Measurements from ENCODE around the gene TXNDC12. TPM values are rescaled to one million over a fixed set of nuclear protein-coding genes. Genes with fewer than 3 reads are reported as not detected.
A peak's percentile ranks its signal among the peaks of the same experiment; 100 is the strongest.

The TXNDC12 gene
- total RNA-seq, 3 donors from 2014 or later (not counting 1 experiment from before 2014, with no cell fraction given) = 35.0 to 39.4 (median 38.7) TPM

DNA sequence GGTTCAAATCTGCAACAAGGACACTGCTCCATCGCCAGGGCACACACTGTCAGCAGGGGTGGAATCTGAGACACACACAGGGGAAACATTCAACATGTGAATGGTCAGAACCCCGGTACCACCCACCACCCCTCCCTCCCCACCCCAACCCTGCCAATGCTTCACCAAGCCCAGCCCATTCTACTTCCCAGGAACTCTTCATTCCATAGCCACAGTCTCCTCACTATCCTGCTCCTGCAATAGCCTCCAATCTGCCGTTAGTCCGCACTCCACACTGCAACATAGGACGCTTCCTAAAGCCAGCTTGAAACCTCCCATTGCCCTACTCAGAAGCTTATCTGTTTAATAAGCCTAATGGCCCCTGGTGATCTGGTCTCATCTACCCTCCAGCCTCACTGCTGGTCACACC is 57.0 kb downstream of the TXNDC12 start:
- H3K36me3 ChIP-seq (ENCODE audit: control insufficient read depth, insufficient read depth, low read length) = no peaks in the 10 kb centered on the region
- ATAC-seq (no peak), DNase-seq (no peak)
- no peaks in the 10 kb centered on the region for H3K36me3 Mint-ChIP-seq
- H3K27me3 Mint-ChIP-seq (ENCODE audit: low read depth in 2 of 2) = peaks cover 17 to 26% of the 10 kb centered on the region in 2 donors
- H3K9me3 Mint-ChIP-seq = no peaks in the 10 kb centered on the region
- H3K27ac Mint-ChIP-seq = no peak overlapping the region
- H3K9me3 ChIP-seq (ENCODE audit: control insufficient read depth, insufficient read depth, low read length) = no peaks in the 10 kb centered on the region
- no peaks in the 10 kb centered on the region for H3K4me1 Mint-ChIP-seq
- TF ChIP-seq, protein P1, sequence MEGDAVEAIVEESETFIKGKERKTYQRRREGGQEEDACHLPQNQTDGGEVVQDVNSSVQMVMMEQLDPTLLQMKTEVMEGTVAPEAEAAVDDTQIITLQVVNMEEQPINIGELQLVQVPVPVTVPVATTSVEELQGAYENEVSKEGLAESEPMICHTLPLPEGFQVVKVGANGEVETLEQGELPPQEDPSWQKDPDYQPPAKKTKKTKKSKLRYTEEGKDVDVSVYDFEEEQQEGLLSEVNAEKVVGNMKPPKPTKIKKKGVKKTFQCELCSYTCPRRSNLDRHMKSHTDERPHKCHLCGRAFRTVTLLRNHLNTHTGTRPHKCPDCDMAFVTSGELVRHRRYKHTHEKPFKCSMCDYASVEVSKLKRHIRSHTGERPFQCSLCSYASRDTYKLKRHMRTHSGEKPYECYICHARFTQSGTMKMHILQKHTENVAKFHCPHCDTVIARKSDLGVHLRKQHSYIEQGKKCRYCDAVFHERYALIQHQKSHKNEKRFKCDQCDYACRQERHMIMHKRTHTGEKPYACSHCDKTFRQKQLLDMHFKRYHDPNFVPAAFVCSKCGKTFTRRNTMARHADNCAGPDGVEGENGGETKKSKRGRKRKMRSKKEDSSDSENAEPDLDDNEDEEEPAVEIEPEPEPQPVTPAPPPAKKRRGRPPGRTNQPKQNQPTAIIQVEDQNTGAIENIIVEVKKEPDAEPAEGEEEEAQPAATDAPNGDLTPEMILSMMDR (IDR thresholded peaks at IDR 0.05) = no peak
- intact Hi-C loops (cut with micrococcal nuclease) = no loop called here
- H3K27me3 ChIP-seq (ENCODE audit: control insufficient read depth, insufficient read depth, low read length) = peaks cover under 1% of the 10 kb centered on the region
- H3K4me3 Mint-ChIP-seq = no peak overlapping the region
- WGBS (ENCODE audit: insufficient coverage) = 74% methylated on average over 5 of the region's 5 CpGs
- no peaks in the 10 kb centered on the region for H3K4me1 ChIP-seq (ENCODE audit: control insufficient read depth, insufficient read depth, low read length)
- H3K4me3 ChIP-seq (ENCODE audit: low read length) = no peak overlapping the region
- H3K27ac ChIP-seq (ENCODE audit: low read length) = no peak overlapping the region

DNA sequence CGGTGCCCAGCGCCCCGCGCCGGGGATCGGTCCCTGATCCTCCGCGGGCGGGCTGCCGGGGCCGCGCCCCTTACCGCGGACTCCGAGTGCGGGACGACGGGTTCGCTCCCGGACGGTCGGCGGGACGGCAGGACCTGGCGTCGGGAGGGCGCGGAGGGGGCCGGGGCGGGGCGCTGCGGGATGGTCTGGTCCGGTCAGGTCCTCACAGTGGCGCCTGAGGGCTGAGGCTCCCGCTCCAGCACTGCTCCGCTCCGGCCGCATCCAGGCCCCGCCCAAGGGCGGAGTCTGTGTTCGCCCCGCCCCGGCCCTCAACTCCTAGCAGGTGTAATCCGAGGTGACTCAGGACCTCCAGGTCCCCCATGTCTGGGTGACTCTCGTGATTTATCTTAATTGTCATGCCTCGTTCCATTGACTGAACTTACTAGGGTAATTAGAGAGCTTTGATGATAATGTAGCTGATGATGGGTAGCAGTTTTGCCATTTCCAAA is 64.5 kb downstream of the TXNDC12 start, which contains the start of gene RAB3B:
TSS of gene RAB3B (minus strand) at position 223 of the 488 bp plus-strand sequence. CDS start 13,583 bp downstream, outside the sequence.
- DNase-seq (peak; percentile 56 to 71), ATAC-seq (peak; percentile 74 to 93 (median 90))
- Histone ChIP-seq H3K4me1 (ENCODE audit: control insufficient read depth, insufficient read depth, low read length) (peaks cover 9% of the 10 kb centered on the region), H3K36me3 (ENCODE audit: control insufficient read depth, insufficient read depth, low read length) (no peaks in the 10 kb centered on the region), H3K9me3 (ENCODE audit: control insufficient read depth, insufficient read depth, low read length) (no peaks in the 10 kb centered on the region), H3K27me3 (ENCODE audit: control insufficient read depth, insufficient read depth, low read length) (peaks cover 21% of the 10 kb centered on the region), H3K27ac (ENCODE audit: low read length) (no peak within 1 kb of the TSS), H3K4me3 (ENCODE audit: low read length) (peak within 1 kb of the TSS; percentile 7)
- Mint-ChIP-seq H3K27ac (no peak within 1 kb of the TSS), H3K4me1 (peaks cover 11 to 23% of the 10 kb centered on the region in 2 donors), H3K9me3 (no peaks in the 10 kb centered on the region), H3K4me3 (peak within 1 kb of the TSS; percentile 91), H3K36me3 (no peaks in the 10 kb centered on the region), H3K27me3 (ENCODE audit: low read depth in 2 of 2) (peaks cover 40% of the 10 kb centered on the region in 2 donors)
- TF ChIP-seq, protein P1 (IDR thresholded peaks at IDR 0.05) = no peak
- intact Hi-C loops (cut with micrococcal nuclease) = no loop called here
- 1% methylated on average over 46 of the region's 46 CpGs for WGBS (ENCODE audit: insufficient coverage)

DNA sequence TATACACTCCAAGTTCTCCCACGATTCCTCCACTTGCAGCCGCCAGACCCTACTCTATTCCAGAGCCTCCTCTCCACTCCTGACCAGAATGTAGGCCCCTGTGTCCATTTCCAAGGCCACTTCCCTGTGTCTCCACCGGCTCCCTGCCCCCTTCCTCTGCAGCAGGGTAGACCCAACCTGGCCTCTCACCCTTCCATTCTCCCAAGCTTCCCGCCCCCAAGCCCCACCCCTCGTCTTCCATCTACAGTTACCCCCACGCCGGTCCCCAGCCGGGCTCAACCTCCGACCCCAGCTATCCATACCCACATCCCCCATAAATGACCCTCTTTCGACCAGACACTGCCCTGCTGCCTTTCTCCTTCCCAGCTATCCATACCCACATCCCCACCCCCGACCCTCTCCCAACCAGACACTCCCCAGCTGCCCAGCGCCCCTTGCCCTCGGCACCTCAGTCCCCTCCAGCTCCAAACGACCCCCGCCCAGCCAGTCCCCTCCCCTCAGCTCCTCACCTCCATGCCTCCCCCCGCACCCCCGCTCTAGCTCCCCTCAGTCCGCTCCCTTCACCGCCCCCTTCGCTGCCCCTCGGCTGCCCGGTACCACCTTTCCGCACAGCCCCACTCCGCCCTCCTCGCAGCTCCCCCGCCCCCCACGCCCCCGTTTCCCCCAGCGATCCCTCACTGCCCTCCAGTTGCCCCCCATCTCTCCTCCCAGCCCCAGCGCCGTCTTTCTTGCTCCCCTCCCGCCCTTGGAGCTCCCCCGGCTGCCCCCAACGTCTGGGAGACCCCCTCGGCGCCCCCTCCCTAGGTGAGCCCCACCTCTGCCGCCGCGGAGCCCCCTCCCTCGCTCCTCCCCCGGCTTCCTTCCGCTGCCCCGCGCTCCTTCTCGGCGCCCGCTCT is 65.2 kb downstream of the TXNDC12 start:
- intact Hi-C loops (cut with micrococcal nuclease) = no loop called here
- H3K4me1 Mint-ChIP-seq = peaks cover 11 to 23% of the 10 kb centered on the region in 2 donors
- peaks cover 21% of the 10 kb centered on the region for H3K27me3 ChIP-seq (ENCODE audit: control insufficient read depth, insufficient read depth, low read length)
- TF ChIP-seq, protein P1 (IDR thresholded peaks at IDR 0.05) = no peak
- H3K9me3 Mint-ChIP-seq = no peaks in the 10 kb centered on the region
- no peak overlapping the region for H3K4me3 ChIP-seq (ENCODE audit: low read length)
- DNase-seq = no peak
- peaks cover 40% of the 10 kb centered on the region in 2 donors for H3K27me3 Mint-ChIP-seq (ENCODE audit: low read depth in 2 of 2)
- H3K4me1 ChIP-seq (ENCODE audit: control insufficient read depth, insufficient read depth, low read length) = peaks cover 9% of the 10 kb centered on the region
- H3K9me3 ChIP-seq (ENCODE audit: control insufficient read depth, insufficient read depth, low read length) = no peaks in the 10 kb centered on the region
- ATAC-seq = no peak
- H3K27ac Mint-ChIP-seq = no peak overlapping the region
- no peak overlapping the region for H3K27ac ChIP-seq (ENCODE audit: low read length)
- H3K4me3 Mint-ChIP-seq = peak overlapping the region; percentile 86
- H3K36me3 ChIP-seq (ENCODE audit: control insufficient read depth, insufficient read depth, low read length) = no peaks in the 10 kb centered on the region
- 25% methylated on average over 41 of the region's 47 CpGs for WGBS (ENCODE audit: insufficient coverage)
- no peaks in the 10 kb centered on the region for H3K36me3 Mint-ChIP-seq
